Choroid plexus epithelial cell (primary cell): Measurements from ENCODE around the gene FKBP6.
"Not testable (repeated sequence)": the region's sequence is repeated elsewhere in the genome, so short reads cannot be mapped to it uniquely, and the experiment has no call there.

Experiments
- DNase-seq: peaks from one replicate; pipeline ENCODE4 v3.0.0-alpha.2; 2010; ENCODE audit warnings: low read depth
- H3K4me3 ChIP-seq: 2 replicates; pipeline ENCODE4 v1.5.1; 2011; ENCODE audit warnings: low read depth, mild to moderate bottlenecking, control low read depth, low read length, moderate library complexity
- CTCF ChIP-seq: conservative IDR thresholded peaks from 2 replicates; pipeline ENCODE4 v1.5.1; 2011; ENCODE audit warnings: low read depth, mild to moderate bottlenecking, control low read depth, inconsistent platforms, low read length, moderate library complexity

Gene FKBP6

GRCh38 chr7:73327922-73328321, at the start of gene FKBP6, which contains the start of gene TRIM50:
FKBP6 (plus strand) TSS chr7:73328161; CDS start chr7:73328429, 268 bp downstream.
TRIM50 (minus strand) TSS chr7:73328082; CDS start chr7:73324787, 3,295 bp downstream.
- DNase-seq, H3K4me3 ChIP-seq: not testable (repeated sequence)

DNA sequence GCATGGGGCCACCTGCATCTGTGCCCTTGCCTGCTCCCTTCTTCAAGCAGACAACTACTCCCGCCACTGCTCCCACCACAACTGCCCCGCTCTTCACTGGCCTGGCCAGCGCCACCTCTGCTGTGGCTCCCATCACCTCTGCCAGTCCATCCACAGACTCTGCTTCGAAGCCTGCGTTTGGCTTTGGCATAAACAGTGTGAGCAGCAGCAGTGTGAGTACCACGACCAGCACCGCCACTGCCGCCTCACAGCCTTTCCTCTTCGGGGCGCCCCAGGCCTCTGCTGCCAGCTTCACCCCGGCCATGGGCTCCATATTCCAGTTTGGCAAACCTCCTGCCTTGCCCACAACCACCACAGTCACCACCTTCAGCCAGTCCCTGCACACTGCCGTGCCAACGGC, 30.7 kb upstream of the FKBP6 start:
- DNase-seq, H3K4me3 ChIP-seq: not testable (repeated sequence)

DNA sequence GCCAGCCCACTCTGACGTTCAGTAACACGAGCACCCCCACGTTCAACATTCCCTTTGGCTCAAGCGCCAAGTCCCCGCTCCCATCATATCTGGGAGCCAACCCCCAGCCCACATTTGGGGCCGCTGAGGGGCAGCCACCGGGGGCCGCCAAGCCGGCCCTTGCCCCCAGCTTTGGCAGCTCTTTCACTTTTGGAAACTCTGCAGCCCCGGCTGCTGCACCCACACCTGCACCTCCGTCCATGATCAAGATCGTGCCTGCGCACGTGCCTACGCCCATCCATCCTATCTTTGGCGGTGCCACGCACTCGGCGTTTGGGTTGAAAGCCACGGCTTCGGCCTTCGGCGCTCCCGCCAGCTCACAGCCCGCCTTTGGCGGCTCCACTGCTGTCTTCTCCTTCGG, 30.3 kb upstream of the FKBP6 start:
- H3K4me3 ChIP-seq, DNase-seq: not testable (repeated sequence)

DNA sequence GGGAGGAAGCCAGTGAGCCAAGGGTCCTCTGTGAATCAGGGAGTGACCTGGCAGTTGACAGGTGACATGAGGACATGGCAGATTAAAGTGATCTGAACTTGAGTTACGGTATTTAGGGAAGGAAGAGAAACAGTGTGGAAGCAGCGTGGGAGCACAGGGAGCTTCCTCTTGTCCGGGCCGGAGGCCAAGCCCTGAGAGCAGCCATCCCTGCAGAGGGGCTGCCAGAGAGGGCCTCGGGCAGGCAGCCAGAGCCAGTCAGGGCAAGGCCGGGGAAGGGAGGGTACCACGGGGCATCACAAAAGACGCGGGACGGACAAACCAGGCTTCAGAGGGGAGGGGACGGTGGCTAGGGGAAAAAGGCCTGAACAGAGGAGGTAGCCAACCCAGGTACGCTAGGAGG, 28.1 kb upstream of the FKBP6 start:
- H3K4me3 ChIP-seq, DNase-seq: not testable (repeated sequence)

DNA sequence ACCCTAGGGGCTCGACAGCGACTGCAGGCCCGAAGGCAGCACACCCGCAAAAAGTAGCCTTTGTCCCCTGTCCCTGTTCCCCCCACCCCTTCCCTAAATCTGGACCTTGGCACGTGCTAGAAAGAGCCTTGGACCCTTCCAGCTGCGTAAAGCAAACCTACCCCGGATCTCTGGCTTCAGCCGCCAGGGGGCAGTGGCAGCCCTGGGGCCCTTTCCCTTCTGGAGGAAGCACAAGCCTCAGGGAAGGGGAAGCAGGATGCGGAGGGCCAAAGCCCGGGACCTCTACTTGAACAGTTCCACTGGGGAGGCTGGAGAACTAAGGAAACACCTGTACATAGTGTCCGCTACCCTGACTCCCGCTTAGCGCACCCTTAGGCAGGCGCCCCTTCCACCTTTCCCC, 26.9 kb upstream of the FKBP6 start:
- not testable (repeated sequence) for DNase-seq, H3K4me3 ChIP-seq

GRCh38 chr7:73302846-73303245, 25.1 kb upstream of the FKBP6 start:
- H3K4me3 ChIP-seq, DNase-seq: not testable (repeated sequence)

DNA sequence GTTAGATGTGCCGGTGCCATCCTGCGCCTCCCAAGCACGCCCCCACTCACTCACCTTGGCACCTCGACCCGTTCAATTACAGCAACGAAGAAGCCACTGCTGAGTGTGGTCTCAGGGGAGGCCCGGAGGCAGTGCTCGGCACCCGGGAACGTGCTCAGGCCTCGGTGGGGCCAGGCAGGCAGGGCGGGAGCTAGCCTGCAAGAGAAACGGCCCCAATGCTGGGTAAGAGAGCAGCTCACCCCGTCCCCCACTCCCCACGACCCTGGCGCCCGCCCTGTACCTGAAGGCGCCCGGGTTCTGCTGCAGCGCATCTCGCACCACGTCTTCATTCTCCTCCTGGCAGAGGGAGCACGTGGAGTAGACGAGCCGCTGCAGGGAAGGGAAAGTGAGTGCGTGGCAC, 24.4 kb upstream of the FKBP6 start:
- no peak for DNase-seq
- no peak for TF ChIP-seq CTCF
- no peak overlapping the region for H3K4me3 ChIP-seq

- H3K4me3 ChIP-seq, result no peak overlapping the region
- no peak for TF ChIP-seq CTCF
- DNase-seq, result no peak
These were observed 23.9 kb upstream of the FKBP6 start for GRCh38 chr7:73304071-73304470.

GRCh38 chr7:73304612-73305387, 23.2 kb upstream of the FKBP6 start:
- H3K4me3 ChIP-seq, result not testable (repeated sequence)
- DNase-seq, result peak; percentile 14
- TF ChIP-seq CTCF, result peak; percentile 16

DNA sequence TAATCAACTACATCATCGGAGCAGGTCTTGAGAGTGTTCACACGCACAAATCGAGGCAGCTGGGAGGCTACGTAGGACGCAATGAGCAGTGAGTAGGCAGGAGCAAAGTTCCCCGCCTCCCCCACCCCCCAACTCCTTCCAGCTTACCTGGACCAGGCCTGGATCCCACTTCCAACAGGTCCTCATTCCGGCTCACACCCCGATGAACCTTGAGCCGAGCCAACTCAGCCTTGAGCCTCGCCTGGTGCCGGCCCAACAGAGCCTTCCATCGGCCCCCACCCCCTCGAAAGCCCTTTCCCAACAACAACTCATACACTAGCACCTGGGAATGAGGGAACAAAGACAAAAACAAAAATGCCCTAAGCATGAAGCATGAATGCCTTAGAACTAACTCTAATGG, 20.5 kb upstream of the FKBP6 start:
- no peak overlapping the region for H3K4me3 ChIP-seq
- DNase-seq, result no peak
- no peak for TF ChIP-seq CTCF
